Measurements from ENCODE around the gene NYAP2.

The NYAP2 gene

DNA sequence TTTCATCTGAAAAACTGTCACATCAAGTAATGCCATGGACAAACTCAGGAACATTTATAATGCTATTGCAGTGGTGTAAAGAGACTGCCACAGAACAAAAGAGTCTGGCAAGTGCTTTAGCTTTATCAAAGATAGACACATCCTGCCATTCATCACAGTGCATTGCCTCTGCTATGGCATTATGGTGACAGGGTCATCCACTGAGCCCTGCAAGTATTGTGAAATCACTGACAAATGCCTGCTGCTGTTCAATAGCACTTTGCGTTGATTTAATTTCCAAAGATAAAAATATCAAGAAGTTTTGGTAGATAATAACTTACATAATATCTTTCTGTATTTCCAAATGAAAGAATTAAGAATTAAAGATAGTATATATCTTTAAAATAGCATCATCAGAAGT is 38.7 kb downstream of the NYAP2 start:
- Histone ChIP-seq H3K4me3 (no peak overlapping the region), H3K9me3 (no peaks in the 10 kb centered on the region), H3K27me3 (no peaks in the 10 kb centered on the region), H3K27ac (no peak overlapping the region), H3K4me1 (no peaks in the 10 kb centered on the region), H3K36me3 (no peaks in the 10 kb centered on the region)
- TF ChIP-seq, protein P1, sequence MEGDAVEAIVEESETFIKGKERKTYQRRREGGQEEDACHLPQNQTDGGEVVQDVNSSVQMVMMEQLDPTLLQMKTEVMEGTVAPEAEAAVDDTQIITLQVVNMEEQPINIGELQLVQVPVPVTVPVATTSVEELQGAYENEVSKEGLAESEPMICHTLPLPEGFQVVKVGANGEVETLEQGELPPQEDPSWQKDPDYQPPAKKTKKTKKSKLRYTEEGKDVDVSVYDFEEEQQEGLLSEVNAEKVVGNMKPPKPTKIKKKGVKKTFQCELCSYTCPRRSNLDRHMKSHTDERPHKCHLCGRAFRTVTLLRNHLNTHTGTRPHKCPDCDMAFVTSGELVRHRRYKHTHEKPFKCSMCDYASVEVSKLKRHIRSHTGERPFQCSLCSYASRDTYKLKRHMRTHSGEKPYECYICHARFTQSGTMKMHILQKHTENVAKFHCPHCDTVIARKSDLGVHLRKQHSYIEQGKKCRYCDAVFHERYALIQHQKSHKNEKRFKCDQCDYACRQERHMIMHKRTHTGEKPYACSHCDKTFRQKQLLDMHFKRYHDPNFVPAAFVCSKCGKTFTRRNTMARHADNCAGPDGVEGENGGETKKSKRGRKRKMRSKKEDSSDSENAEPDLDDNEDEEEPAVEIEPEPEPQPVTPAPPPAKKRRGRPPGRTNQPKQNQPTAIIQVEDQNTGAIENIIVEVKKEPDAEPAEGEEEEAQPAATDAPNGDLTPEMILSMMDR (IDR thresholded peaks at IDR 0.05): no peak
- intact Hi-C loops (cut with DNase I; ENCODE audit: low total_unique reads): no loop called here
- DNase-seq: no peak

DNA sequence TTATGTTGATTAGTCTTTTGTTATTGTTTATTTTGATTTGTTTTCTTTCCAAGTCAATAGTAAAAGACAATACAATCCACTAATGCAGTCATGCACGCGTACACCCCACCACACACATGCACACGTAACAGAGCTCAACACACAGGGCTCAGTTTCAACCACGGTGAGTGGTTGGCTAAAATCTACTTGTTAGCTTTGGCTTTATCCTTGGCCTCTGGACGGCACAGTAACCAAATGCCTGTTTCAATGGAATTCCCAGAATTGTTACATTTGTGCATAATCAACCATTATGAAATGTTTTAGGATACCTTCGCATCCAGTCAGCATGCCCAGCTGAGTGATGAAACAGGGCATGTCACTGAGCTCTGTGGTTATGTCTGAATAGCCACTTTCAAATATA is 53.2 kb downstream of the NYAP2 start:
- Histone ChIP-seq H3K27me3 (no peaks in the 10 kb centered on the region), H3K4me1 (no peaks in the 10 kb centered on the region), H3K9me3 (no peaks in the 10 kb centered on the region), H3K4me3 (no peak overlapping the region), H3K27ac (no peak overlapping the region), H3K36me3 (no peaks in the 10 kb centered on the region)
- TF ChIP-seq, protein P1 (IDR thresholded peaks at IDR 0.05): no peak
- no peak for DNase-seq
- intact Hi-C loops (cut with DNase I; ENCODE audit: low total_unique reads): no loop called here

DNA sequence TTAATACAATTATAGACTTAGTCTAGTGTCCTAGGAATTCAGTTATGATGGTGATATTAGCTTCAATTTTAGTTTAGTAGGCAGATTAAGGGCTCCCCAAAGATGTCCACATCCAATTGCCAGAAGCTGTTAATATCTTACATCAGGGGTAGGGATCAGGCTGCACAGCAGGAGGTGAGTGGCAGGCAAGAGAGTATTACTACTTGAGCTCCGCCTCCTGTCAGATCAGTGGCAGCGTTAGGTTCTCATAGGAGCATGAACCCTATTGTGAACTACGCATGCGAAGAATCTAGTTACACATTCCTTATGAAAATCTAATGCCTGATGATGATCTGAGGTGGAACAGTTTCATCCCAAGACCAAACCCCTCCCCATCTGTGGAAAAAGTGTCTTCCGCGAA is 54.9 kb downstream of the NYAP2 start:
- Histone ChIP-seq H3K9me3 (no peaks in the 10 kb centered on the region), H3K36me3 (no peaks in the 10 kb centered on the region), H3K4me3 (no peak overlapping the region), H3K27ac (no peak overlapping the region), H3K27me3 (no peaks in the 10 kb centered on the region), H3K4me1 (no peaks in the 10 kb centered on the region)
- no peak for DNase-seq
- TF ChIP-seq, protein P1 (IDR thresholded peaks at IDR 0.05): no peak
- intact Hi-C loops (cut with DNase I; ENCODE audit: low total_unique reads): no loop called here

DNA sequence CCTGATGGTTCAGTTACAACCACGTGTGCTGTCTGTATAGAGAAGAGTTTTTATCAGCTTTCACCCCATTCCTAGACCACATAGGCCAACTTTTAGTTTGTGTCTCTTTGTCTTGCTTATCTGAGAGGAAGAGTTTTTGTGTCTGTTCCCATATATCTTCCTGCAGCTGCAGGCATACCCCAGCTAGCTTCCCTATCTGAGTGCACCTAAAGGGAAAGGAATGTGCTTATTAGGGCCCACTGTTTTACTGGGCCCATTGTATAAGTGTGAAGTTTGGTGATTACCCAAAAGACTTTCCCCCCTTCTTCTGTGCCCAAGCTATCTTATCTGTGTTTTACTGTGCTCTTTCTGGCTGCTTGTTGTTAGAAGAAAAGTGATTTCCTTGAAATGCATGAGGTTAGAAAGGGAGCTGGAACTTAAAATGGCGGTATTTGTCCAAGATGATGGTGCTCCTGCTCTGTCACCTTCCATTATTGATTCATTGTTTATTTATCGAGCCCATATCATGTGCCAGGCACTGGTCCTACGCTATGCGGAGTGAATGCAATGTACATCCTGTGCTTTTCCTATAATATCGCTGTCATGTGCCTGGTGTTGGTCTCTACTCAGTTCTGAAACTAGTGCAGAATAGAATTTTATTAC is 57.2 kb downstream of the NYAP2 start:
- intact Hi-C loops (cut with DNase I; ENCODE audit: low total_unique reads): no loop called here
- Histone ChIP-seq H3K9me3 (no peaks in the 10 kb centered on the region), H3K27ac (no peak overlapping the region), H3K4me3 (no peak overlapping the region), H3K4me1 (no peaks in the 10 kb centered on the region), H3K27me3 (no peaks in the 10 kb centered on the region), H3K36me3 (no peaks in the 10 kb centered on the region)
- TF ChIP-seq, protein P1 (IDR thresholded peaks at IDR 0.05): no peak
- no peak for DNase-seq

DNA sequence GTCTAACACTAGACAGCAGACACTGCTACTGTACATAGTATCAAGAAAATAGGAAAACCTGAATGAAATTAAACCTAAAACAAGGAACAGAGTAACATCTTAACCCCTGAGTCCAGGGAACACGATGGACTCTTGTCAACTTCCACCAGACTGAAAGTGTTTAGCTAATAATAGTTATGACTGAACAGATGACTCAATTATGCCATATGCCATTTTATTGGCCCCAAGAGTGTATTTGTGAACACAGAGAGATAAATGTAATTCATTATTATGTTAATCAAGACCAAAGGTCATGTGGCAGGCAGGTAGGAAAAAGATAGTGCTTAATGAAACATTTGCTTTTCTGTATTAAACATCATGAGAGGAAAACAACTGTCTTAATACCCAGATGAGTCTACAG is 58.0 kb downstream of the NYAP2 start:
- no peaks in the 10 kb centered on the region for H3K4me1 ChIP-seq
- no peak overlapping the region for H3K27ac ChIP-seq
- TF ChIP-seq, protein P1 (IDR thresholded peaks at IDR 0.05): no peak
- intact Hi-C loops (cut with DNase I; ENCODE audit: low total_unique reads): no loop called here
- H3K36me3 ChIP-seq: no peaks in the 10 kb centered on the region
- no peaks in the 10 kb centered on the region for H3K27me3 ChIP-seq
- H3K4me3 ChIP-seq: no peak overlapping the region
- no peaks in the 10 kb centered on the region for H3K9me3 ChIP-seq
- DNase-seq: no peak
